Epithelial cell of proximal tubule (primary cell): ENCODE results near the gene FOXP4. TPM values are rescaled to one million over a fixed set of nuclear protein-coding genes. Genes with fewer than 3 reads are reported as not detected.

ENCODE experiments used
- DNase-seq: peaks from one replicate; pipeline ENCODE4 v3.0.0-alpha.2; 2011; ENCODE audit warnings: low read depth
- H3K4me3 ChIP-seq: 2 replicates; pipeline ENCODE4 v1.5.1; 2011; ENCODE audit warnings: low read depth, mild to moderate bottlenecking, low read length
- total RNA-seq: library from RNA; depleted of rRNA; stranded (reverse); fragments of >200 nt; gene quantifications from 2 replicates; pipeline ENCODE4 v1.2.3, GENCODE V29; 2015
- TF ChIP-seq, protein P1 (sequence below): conservative IDR thresholded peaks from 2 replicates; pipeline ENCODE4 v1.5.1; 2012; ENCODE audit warnings: low read depth, mild to moderate bottlenecking, low read length

FOXP4 gene
- total RNA-seq, 1 donor from 2014 or later, result 7.5 TPM

GRCh38 chr6:41546866-41547798, 951 bp downstream of the FOXP4 start:
- no peak for DNase-seq
- TF ChIP-seq, protein P1, sequence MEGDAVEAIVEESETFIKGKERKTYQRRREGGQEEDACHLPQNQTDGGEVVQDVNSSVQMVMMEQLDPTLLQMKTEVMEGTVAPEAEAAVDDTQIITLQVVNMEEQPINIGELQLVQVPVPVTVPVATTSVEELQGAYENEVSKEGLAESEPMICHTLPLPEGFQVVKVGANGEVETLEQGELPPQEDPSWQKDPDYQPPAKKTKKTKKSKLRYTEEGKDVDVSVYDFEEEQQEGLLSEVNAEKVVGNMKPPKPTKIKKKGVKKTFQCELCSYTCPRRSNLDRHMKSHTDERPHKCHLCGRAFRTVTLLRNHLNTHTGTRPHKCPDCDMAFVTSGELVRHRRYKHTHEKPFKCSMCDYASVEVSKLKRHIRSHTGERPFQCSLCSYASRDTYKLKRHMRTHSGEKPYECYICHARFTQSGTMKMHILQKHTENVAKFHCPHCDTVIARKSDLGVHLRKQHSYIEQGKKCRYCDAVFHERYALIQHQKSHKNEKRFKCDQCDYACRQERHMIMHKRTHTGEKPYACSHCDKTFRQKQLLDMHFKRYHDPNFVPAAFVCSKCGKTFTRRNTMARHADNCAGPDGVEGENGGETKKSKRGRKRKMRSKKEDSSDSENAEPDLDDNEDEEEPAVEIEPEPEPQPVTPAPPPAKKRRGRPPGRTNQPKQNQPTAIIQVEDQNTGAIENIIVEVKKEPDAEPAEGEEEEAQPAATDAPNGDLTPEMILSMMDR, result no peak
- peak overlapping the region; percentile 95 for H3K4me3 ChIP-seq

DNA sequence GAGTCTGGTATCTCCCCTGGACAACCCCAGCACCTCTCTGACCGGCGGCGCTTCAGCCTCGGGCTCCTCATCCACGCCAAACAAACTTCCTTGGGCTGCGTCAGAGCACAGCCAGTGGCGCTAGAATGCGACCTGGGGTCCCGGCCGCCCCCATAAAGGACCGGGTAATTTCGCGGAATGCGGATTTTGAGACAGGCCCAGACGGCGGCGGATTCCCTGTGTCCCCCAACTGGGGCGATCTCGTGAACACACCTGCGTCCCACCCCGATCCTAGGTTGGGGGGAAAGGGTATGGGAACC, 1.6 kb downstream of the FOXP4 start:
- TF ChIP-seq, protein P1, result no peak
- DNase-seq, result no peak
- H3K4me3 ChIP-seq, result peak overlapping the region; percentile 95

DNA sequence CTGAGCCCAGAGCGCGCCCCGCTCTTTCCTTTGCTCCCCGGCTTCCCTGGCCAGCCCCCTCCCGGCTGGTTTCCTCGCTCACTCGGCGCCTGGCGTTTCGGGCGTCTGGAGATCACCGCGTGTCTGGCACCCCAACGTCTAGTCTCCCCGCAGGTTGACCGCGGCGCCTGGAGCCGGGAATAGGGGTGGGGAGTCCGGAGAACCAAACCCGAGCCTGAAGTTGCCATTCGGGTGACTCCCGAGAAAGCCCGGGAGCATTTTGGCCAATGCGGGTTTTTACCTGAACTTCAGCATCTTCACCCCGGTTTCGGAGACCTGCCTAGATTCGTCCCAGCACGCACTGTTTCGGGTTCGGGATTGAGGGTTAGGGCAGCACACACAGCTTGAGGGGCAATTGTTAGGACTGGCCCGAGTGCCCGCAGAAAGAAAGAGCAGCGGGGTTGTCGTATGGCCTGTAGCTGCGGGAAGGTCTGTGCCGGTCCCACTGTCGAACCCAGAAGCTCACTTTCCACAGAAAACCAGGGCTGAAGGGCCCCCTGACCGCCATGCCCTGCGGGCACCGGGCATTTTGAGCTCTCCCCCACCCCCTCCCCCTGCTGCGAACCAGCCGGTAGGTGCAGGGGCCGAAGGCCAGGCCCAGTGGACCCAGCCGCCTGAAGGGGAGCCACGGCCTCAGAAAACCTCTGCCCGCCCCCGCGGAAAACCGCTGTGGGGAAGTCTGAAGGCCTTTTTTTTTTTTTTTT, 2.1 kb downstream of the FOXP4 start:
- DNase-seq, result no peak
- peak overlapping the region; percentile 95 for H3K4me3 ChIP-seq
- TF ChIP-seq, protein P1, result no peak

DNA sequence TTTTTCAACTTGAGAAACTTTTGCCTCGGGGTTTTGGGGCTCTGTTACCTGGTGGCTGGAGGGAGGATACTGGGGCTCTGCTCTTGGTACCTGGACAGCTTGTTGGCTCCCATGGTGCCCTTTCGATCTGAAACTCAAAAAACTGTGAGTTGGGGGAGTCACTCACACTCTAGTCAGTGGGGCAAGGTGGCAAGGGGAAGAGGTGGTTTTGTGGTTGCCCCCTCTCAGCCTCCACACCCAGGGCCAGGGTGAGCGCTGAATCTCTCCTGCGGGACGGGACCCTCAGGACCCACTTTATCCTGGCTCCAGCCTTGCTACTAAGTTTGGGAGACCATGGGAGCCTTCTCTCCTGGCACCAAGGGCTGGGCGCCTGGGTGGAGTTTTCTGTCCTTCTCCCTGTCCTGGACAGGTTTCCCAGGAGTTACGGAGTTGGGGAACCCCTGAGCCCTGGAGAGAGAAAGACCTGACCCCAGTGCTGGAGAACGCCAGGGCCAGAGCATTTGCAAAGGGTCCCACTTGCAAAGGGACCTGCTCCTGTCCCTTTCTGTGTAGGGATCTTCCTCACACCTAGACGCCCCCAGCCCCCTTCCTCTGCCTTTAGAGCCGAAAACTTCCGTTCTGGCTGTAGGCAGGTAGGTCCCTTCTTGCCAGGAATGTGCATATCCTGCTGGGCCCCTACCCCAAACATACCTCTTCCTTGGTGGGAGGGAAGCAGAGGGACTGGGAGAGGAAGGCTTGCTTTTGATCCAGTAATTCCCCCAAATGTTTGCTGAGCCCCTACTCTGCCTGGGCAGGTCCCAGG, 2.9 kb downstream of the FOXP4 start:
- TF ChIP-seq, protein P1, result no peak
- H3K4me3 ChIP-seq, result peak overlapping the region; percentile 95
- DNase-seq, result no peak

DNA sequence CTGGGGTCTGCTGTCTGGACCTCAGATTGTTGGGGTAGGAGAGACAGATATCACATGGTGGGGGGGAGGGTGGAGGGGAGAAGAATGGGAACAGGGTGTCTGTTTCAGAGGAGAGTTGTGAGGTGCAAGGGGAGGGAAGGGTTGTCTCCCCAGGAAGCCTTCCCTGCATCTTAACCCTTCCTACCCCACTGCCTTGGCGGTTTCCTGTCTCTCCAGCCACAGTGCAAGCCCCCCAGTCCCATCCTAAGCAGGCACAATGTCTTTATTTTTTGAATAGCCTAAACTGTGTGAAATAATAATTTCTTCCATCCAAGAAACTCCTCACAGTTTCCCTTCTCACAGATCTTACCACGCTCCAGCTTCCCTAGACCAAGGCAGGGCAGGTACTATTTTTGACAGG, 3.5 kb downstream of the FOXP4 start:
- TF ChIP-seq, protein P1, result no peak
- H3K4me3 ChIP-seq, result no peak overlapping the region
- DNase-seq, result no peak

DNA sequence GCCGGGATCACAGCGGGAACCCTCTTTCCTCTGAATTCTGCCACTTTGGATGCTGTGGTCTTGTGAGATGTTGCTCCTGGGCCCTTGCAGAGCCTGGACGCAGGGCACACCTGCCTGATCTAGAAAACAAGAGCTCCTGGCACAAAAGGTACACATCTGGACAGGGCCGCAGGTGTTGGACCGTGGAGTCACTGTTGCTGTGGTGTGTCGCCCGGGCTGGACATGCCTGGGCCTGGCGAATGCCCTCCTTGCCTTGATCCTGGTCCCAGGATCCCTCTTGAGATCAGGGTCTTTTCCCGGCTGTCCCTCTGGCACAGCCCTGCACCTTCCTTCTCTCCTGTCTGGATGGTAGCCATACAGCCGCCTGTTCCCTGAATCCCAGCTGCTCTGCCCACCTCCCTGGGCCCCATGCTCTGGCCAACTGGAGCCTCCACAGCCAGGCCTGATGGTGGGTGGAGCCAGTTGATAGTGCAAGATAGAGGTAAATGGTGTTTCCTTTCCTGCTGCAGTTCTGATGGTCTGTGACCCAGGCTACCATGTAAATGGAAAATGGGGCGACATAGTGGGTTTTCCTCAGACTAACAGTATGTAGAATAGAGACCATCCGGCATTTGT, 5.0 kb downstream of the FOXP4 start:
- TF ChIP-seq, protein P1, result no peak
- DNase-seq, result no peak
- H3K4me3 ChIP-seq, result no peak overlapping the region
